ENCODE results near the gene FAM222B. TPM values are rescaled to one million over a fixed set of nuclear protein-coding genes. Genes with fewer than 3 reads are reported as not detected.

FAM222B gene
- total and polyA plus RNA-seq, 2 donors (not counting 1 experiment from before 2014, with no cell fraction given): 10.8 to 23.1 TPM

GRCh38 chr17:28854457-28855335 is 12.1 kb upstream of the FAM222B start, which contains the start of gene ERAL1:
Gene ERAL1, plus strand, starts transcription at chr17:28855016. Its CDS starts 19 bp downstream, at chr17:28855035.
- TF ChIP-seq EZH2 (IDR thresholded peaks at IDR 0.05; ENCODE audit: borderline replicate concordance, insufficient read depth, low read depth, low read length, poor library complexity, severe bottlenecking) (no peak), CTCF (IDR thresholded peaks at IDR 0.05) (no peak)
- intact Hi-C loops (cut with micrococcal nuclease): loop anchor here (1.0 to 2.0 kb wide), 4 partner anchors 12 to 136 kb away; partner anchors contain the start of genes DHRS13, FAM222B and RPL23A
- peak within 1 kb of the TSS; percentile 97 for H3K4me2 ChIP-seq (replicated peaks; ENCODE audit: low read depth, low read length, poor library complexity, severe bottlenecking)
- POLR2A ChIA-PET: interaction anchor here (0.7 to 1.2 kb wide), 4 partner anchors 12 to 91 kb away, joined by 3 to 6 read pairs (median 4); partner anchors contain the start of genes FAM222B and FLOT2
- Mint-ChIP-seq H3K27me3 (no peaks in the 10 kb centered on the region), H3K4me3 (peak within 1 kb of the TSS; percentile 96), H3K4me1 (peaks cover 17% of the 10 kb centered on the region), H3K27ac (peak within 1 kb of the TSS; percentile 90), H3K9me3 (ENCODE audit: insufficient read depth) (no peaks in the 10 kb centered on the region)
- peaks cover 0 to 20% of the 10 kb centered on the region in 2 experiments for H3K36me3 ChIP-seq (replicated peaks in 1 of 2; ENCODE audit: control extremely low read depth in 1 of 2, control insufficient read depth in 1 of 2, extremely low read depth in 1 of 2, insufficient read depth in 2 of 2, low read length in 1 of 2)
- peak within 1 kb of the TSS; percentile 61 to 93 (median 82) for H3K4me3 ChIP-seq (ENCODE audit: control extremely low read depth in 1 of 5, extremely low read depth in 1 of 5, insufficient read depth in 1 of 5, low read depth in 2 of 5, low read length in 4 of 5)
- peaks cover 14% of the 10 kb centered on the region for H3K79me2 ChIP-seq (ENCODE audit: control insufficient read depth, insufficient read depth, low read length)
- H2AFZ ChIP-seq (ENCODE audit: insufficient read depth, low read depth, low read length, poor library complexity, severe bottlenecking): peak within 1 kb of the TSS; percentile 98
- peak within 1 kb of the TSS; percentile 59 to 75 for H3K27ac ChIP-seq (ENCODE audit: low read length in 2 of 2)
- peaks cover 10 to 16% of the 10 kb centered on the region in 2 donors for H3K4me1 ChIP-seq (ENCODE audit: control insufficient read depth in 2 of 2, insufficient read depth in 2 of 2, low read length in 2 of 2)
- no peaks in the 10 kb centered on the region for H4K20me1 ChIP-seq (ENCODE audit: control insufficient read depth, insufficient read depth, low read length, poor library complexity, severe bottlenecking)
- peak; percentile 99 for ATAC-seq (ENCODE audit: low read depth)
- no peaks in the 10 kb centered on the region for H3K9me3 ChIP-seq (ENCODE audit: control extremely low read depth in 1 of 3, control insufficient read depth in 2 of 3, insufficient read depth in 1 of 3, low read length in 2 of 3)
- no peaks in the 10 kb centered on the region for H3K27me3 ChIP-seq (replicated peaks in 1 of 4; ENCODE audit: control extremely low read depth in 1 of 4, control insufficient read depth in 3 of 4, insufficient read depth in 4 of 4, low read length in 3 of 4)
- 2% methylated on average over 35 of the region's 42 CpGs for WGBS (ENCODE audit: insufficient coverage)
- DNase-seq: peak; percentile 88
- peak within 1 kb of the TSS; percentile 76 for H3K9ac ChIP-seq (ENCODE audit: low read length)
- CTCF ChIA-PET: interaction anchor here (1.0 to 1.4 kb wide), 3 partner anchors 13 to 91 kb away, joined by 3 to 5 read pairs (median 3); no protein-coding TSS in a partner anchor
